ENCODE results near the gene IMPDH1. TPM values are rescaled to one million over a fixed set of nuclear protein-coding genes. Genes with fewer than 3 reads are reported as not detected.

Gene IMPDH1
- total RNA-seq, 5 donors from 2014 or later (not counting 1 experiment from before 2014, with no cell fraction given), result 39.9 to 73.3 (median 65.6) TPM

- H3K4me1 Mint-ChIP-seq, result peaks cover 0 to 4% (median 0%) of the 10 kb centered on the region in 3 donors
- POLR2A ChIA-PET, result no interaction called here
- no peak overlapping the region for H3K27ac Mint-ChIP-seq
- H3K4me3 Mint-ChIP-seq, result no peak overlapping the region
- DNase-seq, result no peak
- 97% methylated on average over 11 of the region's 18 CpGs for WGBS (ENCODE audit: insufficient coverage)
- no peaks in the 10 kb centered on the region for H3K9me3 Mint-ChIP-seq
- CTCF ChIA-PET, result no interaction called here
- peaks cover 8 to 53% of the 10 kb centered on the region in 2 donors for H3K36me3 ChIP-seq (ENCODE audit: control insufficient read depth in 2 of 2, extremely low read depth in 1 of 2, insufficient read depth in 1 of 2, low read length in 1 of 2)
- peaks cover 0 to 4% of the 10 kb centered on the region in 2 experiments for H3K4me1 ChIP-seq (ENCODE audit: control insufficient read depth in 1 of 2, extremely low read depth in 1 of 2, insufficient read depth in 2 of 2, low read length in 2 of 2)
- H3K27ac ChIP-seq (ENCODE audit: low read length), result no peak overlapping the region
- H3K4me3 ChIP-seq (ENCODE audit: control insufficient read depth in 1 of 2, extremely low read depth in 1 of 2, low read length in 1 of 2), result no peak overlapping the region
- H3K27me3 ChIP-seq (replicated peaks in 1 of 2; ENCODE audit: control insufficient read depth in 2 of 2, extremely low read depth in 1 of 2, insufficient read depth in 2 of 2, low read length in 1 of 2), result peaks cover 0 to 11% of the 10 kb centered on the region in 2 experiments
- H3K9me3 ChIP-seq, result no peaks in the 10 kb centered on the region
- peaks cover 0 to 5% of the 10 kb centered on the region in 2 donors for H3K27me3 Mint-ChIP-seq
- H3K36me3 Mint-ChIP-seq, result peaks cover 21% of the 10 kb centered on the region
- no peak for ATAC-seq (replicated peaks in 1 of 4)
Measured at GRCh38 chr7:128392446-128393327, 17.1 kb downstream of the IMPDH1 start.

GRCh38 chr7:128391805-128392204 is 18.0 kb downstream of the IMPDH1 start:
- peaks cover 8 to 45% of the 10 kb centered on the region in 2 donors for H3K36me3 ChIP-seq (ENCODE audit: control insufficient read depth in 2 of 2, extremely low read depth in 1 of 2, insufficient read depth in 1 of 2, low read length in 1 of 2)
- no peak overlapping the region for H3K27ac ChIP-seq (ENCODE audit: low read length)
- H3K27ac Mint-ChIP-seq, result no peak overlapping the region
- H3K4me3 Mint-ChIP-seq, result no peak overlapping the region
- peaks cover 0 to 5% of the 10 kb centered on the region in 2 donors for H3K27me3 Mint-ChIP-seq
- no peak for DNase-seq
- no peak overlapping the region for H3K4me3 ChIP-seq (ENCODE audit: control insufficient read depth in 1 of 2, extremely low read depth in 1 of 2, low read length in 1 of 2)
- 93% methylated on average over 4 of the region's 7 CpGs for WGBS (ENCODE audit: insufficient coverage)
- ChIA-PET CTCF (no interaction called here), POLR2A (no interaction called here)
- H3K9me3 Mint-ChIP-seq, result no peaks in the 10 kb centered on the region
- peaks cover 12% of the 10 kb centered on the region for H3K36me3 Mint-ChIP-seq
- peaks cover 0 to 8% of the 10 kb centered on the region in 2 experiments for H3K4me1 ChIP-seq (ENCODE audit: control insufficient read depth in 1 of 2, extremely low read depth in 1 of 2, insufficient read depth in 2 of 2, low read length in 2 of 2)
- H3K9me3 ChIP-seq, result no peaks in the 10 kb centered on the region
- peaks cover 0 to 6% (median 0%) of the 10 kb centered on the region in 3 donors for H3K4me1 Mint-ChIP-seq
- ATAC-seq (replicated peaks in 1 of 4), result no peak
- H3K27me3 ChIP-seq (replicated peaks in 1 of 2; ENCODE audit: control insufficient read depth in 2 of 2, extremely low read depth in 1 of 2, insufficient read depth in 2 of 2, low read length in 1 of 2), result peaks cover 0 to 16% of the 10 kb centered on the region in 2 experiments

GRCh38 chr7:128390871-128391565 is 18.8 kb downstream of the IMPDH1 start:
- H3K27ac Mint-ChIP-seq, result no peak overlapping the region
- H3K4me1 Mint-ChIP-seq, result peaks cover 0 to 6% (median 0%) of the 10 kb centered on the region in 3 donors
- H3K4me3 Mint-ChIP-seq, result no peak overlapping the region

GRCh38 chr7:128389618-128390329 is 20.0 kb downstream of the IMPDH1 start:
- no peak overlapping the region for H3K27ac Mint-ChIP-seq
- 79% methylated on average over 8 of the region's 9 CpGs for WGBS (ENCODE audit: insufficient coverage)
- POLR2A ChIA-PET, result no interaction called here

More at GRCh38 chr7:128390871-128391565, 18.8 kb downstream of the IMPDH1 start:
- 54% methylated on average over 3 of the region's 3 CpGs for WGBS (ENCODE audit: insufficient coverage)
- POLR2A ChIA-PET, result no interaction called here
- H3K27me3 Mint-ChIP-seq, result peaks cover 0 to 5% of the 10 kb centered on the region in 2 donors
- DNase-seq (no peak), ATAC-seq (replicated peaks in 1 of 4) (no peak)
- peaks cover 0 to 16% of the 10 kb centered on the region in 2 experiments for H3K27me3 ChIP-seq (replicated peaks in 1 of 2; ENCODE audit: control insufficient read depth in 2 of 2, extremely low read depth in 1 of 2, insufficient read depth in 2 of 2, low read length in 1 of 2)
- H3K9me3 ChIP-seq, result no peaks in the 10 kb centered on the region
- H3K36me3 Mint-ChIP-seq, result peaks cover 6% of the 10 kb centered on the region
- peaks cover 0 to 8% of the 10 kb centered on the region in 2 experiments for H3K4me1 ChIP-seq (ENCODE audit: control insufficient read depth in 1 of 2, extremely low read depth in 1 of 2, insufficient read depth in 2 of 2, low read length in 2 of 2)
- H3K27ac ChIP-seq (ENCODE audit: low read length), result no peak overlapping the region
- H3K4me3 ChIP-seq (ENCODE audit: control insufficient read depth in 1 of 2, extremely low read depth in 1 of 2, low read length in 1 of 2), result no peak overlapping the region
- peaks cover 8 to 37% of the 10 kb centered on the region in 2 donors for H3K36me3 ChIP-seq (ENCODE audit: control insufficient read depth in 2 of 2, extremely low read depth in 1 of 2, insufficient read depth in 1 of 2, low read length in 1 of 2)
- CTCF ChIA-PET, result interaction anchor here in 1 of 2 donors (0.6 to 0.7 kb wide), 2 partner anchors 44 to 683 kb away, joined by 3 read pairs; no protein-coding TSS in a partner anchor
- no peaks in the 10 kb centered on the region for H3K9me3 Mint-ChIP-seq

GRCh38 chr7:128389085-128389617 is 20.6 kb downstream of the IMPDH1 start:
- ATAC-seq (replicated peaks in 1 of 4) (no peak), DNase-seq (no peak)
- Histone ChIP-seq H3K27me3 (replicated peaks in 1 of 2; ENCODE audit: control insufficient read depth in 2 of 2, extremely low read depth in 1 of 2, insufficient read depth in 2 of 2, low read length in 1 of 2) (peaks cover 0 to 16% of the 10 kb centered on the region in 2 experiments), H3K4me1 (ENCODE audit: control insufficient read depth in 1 of 2, extremely low read depth in 1 of 2, insufficient read depth in 2 of 2, low read length in 2 of 2) (peaks cover 0 to 8% of the 10 kb centered on the region in 2 experiments), H3K36me3 (ENCODE audit: control insufficient read depth in 2 of 2, extremely low read depth in 1 of 2, insufficient read depth in 1 of 2, low read length in 1 of 2) (peaks cover 4 to 18% of the 10 kb centered on the region in 2 donors), H3K9me3 (no peaks in the 10 kb centered on the region), H3K27ac (ENCODE audit: low read length) (no peak overlapping the region), H3K4me3 (ENCODE audit: control insufficient read depth in 1 of 2, extremely low read depth in 1 of 2, low read length in 1 of 2) (no peak overlapping the region)
- WGBS (ENCODE audit: insufficient coverage), result no CpG with 5 or more reads among the region's 2 CpGs
- Mint-ChIP-seq H3K4me3 (no peak overlapping the region), H3K27ac (no peak overlapping the region), H3K9me3 (no peaks in the 10 kb centered on the region), H3K27me3 (peaks cover 0 to 5% of the 10 kb centered on the region in 2 donors), H3K36me3 (peaks cover 6% of the 10 kb centered on the region), H3K4me1 (peaks cover 0 to 6% (median 0%) of the 10 kb centered on the region in 3 donors)
- POLR2A ChIA-PET, result no interaction called here
- CTCF ChIA-PET, result interaction anchor here (0.5 to 3.5 kb wide), 7 partner anchors 11 to 312 kb away, joined by 3 to 47 read pairs (median 3); no protein-coding TSS in a partner anchor

More at GRCh38 chr7:128389618-128390329, 20.0 kb downstream of the IMPDH1 start:
- DNase-seq, result no peak
- peaks cover 0 to 16% of the 10 kb centered on the region in 2 experiments for H3K27me3 ChIP-seq (replicated peaks in 1 of 2; ENCODE audit: control insufficient read depth in 2 of 2, extremely low read depth in 1 of 2, insufficient read depth in 2 of 2, low read length in 1 of 2)
- no peak overlapping the region for H3K4me3 ChIP-seq (ENCODE audit: control insufficient read depth in 1 of 2, extremely low read depth in 1 of 2, low read length in 1 of 2)
- peaks cover 8 to 24% of the 10 kb centered on the region in 2 donors for H3K36me3 ChIP-seq (ENCODE audit: control insufficient read depth in 2 of 2, extremely low read depth in 1 of 2, insufficient read depth in 1 of 2, low read length in 1 of 2)
- peaks cover 0 to 8% of the 10 kb centered on the region in 2 experiments for H3K4me1 ChIP-seq (ENCODE audit: control insufficient read depth in 1 of 2, extremely low read depth in 1 of 2, insufficient read depth in 2 of 2, low read length in 2 of 2)
- H3K9me3 ChIP-seq, result no peaks in the 10 kb centered on the region
- ATAC-seq (replicated peaks in 1 of 4), result no peak
- CTCF ChIA-PET, result interaction anchor here (0.5 to 1.6 kb wide), 5 partner anchors 12 to 61 kb away, joined by 3 to 10 read pairs (median 6); no protein-coding TSS in a partner anchor
- no peak overlapping the region for H3K27ac ChIP-seq (ENCODE audit: low read length)
- Mint-ChIP-seq H3K4me3 (no peak overlapping the region), H3K36me3 (peaks cover 6% of the 10 kb centered on the region), H3K27me3 (peaks cover 0 to 5% of the 10 kb centered on the region in 2 donors), H3K9me3 (no peaks in the 10 kb centered on the region), H3K4me1 (peaks cover 0 to 6% (median 0%) of the 10 kb centered on the region in 3 donors)
